GM21360 (cell line): ENCODE results near the gene PPP1R12C.
A peak's percentile ranks its signal among the peaks of the same experiment; 100 is the strongest.

Experiments
- ATAC-seq: cut with Tn5 transposase; IDR thresholded peaks from one replicate; pipeline ENCODE4 v1.9.1; 2021; ENCODE audit warnings: mild to moderate bottlenecking, moderate library complexity; ENCODE audit not compliant: unreplicated experiment

The PPP1R12C gene

GRCh38 chr19:55091126-55091910 lies 26.1 kb downstream of the PPP1R12C start:
- no peak for ATAC-seq

GRCh38 chr19:55090564-55090963 lies 26.9 kb downstream of the PPP1R12C start:
- ATAC-seq, result no peak

DNA sequence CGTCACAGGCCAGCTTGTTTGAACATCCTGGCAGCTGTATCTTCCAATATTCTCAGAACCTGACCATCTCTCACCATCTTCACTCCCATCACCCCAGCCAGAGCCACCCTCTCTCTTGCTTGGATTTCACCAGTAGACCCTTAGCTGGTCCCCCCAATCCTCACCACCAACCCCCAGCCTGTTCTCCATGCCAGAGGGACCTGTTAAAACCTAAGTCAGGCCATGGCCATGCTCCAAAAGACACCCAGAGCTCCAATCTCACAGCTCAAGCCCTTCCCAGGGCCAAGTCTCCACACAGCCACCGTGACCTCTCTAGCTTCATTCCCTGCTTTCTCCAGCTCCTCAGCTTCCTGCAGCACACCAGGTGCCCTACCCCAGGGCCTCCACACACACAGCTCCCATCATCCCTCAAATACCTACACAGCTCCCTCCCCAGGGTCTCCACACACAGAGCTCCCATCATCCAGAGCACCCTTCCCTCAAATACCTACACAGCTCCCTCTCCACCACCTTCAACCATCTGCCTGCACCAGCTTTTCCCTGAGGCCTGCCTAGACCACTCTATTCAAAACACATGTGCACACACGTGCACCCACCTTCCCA lies 28.0 kb downstream of the PPP1R12C start:
- ATAC-seq, result no peak

- no peak for ATAC-seq
Observed at GRCh38 chr19:55088543-55089341, 28.7 kb downstream of the PPP1R12C start.

GRCh38 chr19:55088021-55088451 lies 29.4 kb downstream of the PPP1R12C start:
- no peak for ATAC-seq

GRCh38 chr19:55087542-55087901 lies 29.9 kb downstream of the PPP1R12C start:
- no peak for ATAC-seq

DNA sequence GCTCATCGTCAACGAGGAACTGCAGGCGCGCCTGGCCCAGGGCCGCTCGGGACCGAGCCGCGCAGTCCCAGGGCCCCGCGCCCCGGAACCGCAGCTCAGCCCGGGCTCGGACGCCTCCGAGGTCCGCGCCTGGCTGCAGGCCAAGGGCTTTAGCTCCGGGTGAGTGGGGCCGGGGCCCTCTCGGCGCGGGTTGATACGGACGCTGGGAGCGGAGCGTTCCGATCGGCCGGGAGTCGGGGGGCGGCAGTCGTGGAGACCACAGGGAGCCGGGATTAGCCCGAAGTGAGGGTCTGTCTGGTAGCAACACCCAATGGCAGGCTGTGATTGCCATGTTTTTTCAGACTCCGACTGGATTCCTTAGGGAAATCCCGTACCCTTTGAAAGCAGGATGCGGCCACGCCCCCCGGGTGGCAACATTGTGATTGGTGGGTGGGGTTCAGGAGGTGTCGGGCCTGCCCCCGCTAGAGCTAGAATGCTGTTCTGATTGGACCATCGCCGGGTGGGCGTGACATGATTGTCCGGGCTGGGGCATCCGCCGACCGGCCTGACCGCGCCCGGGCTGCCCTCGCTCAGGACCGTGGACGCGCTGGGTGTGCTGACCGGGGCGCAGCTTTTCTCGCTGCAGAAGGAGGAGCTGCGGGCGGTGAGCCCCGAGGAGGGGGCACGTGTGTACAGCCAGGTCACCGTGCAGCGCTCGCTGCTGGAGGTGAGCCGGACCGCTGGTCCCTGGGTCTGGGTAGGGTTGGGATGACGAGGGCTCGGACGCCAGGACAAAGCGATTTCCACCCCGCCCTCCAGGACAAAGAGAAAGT lies 30.5 kb downstream of the PPP1R12C start:
- ATAC-seq, result no peak

GRCh38 chr19:55085923-55086715 lies 31.3 kb downstream of the PPP1R12C start:
- ATAC-seq, result no peak

- no peak for ATAC-seq
Observed at GRCh38 chr19:55084416-55084815, 33.0 kb downstream of the PPP1R12C start.

DNA sequence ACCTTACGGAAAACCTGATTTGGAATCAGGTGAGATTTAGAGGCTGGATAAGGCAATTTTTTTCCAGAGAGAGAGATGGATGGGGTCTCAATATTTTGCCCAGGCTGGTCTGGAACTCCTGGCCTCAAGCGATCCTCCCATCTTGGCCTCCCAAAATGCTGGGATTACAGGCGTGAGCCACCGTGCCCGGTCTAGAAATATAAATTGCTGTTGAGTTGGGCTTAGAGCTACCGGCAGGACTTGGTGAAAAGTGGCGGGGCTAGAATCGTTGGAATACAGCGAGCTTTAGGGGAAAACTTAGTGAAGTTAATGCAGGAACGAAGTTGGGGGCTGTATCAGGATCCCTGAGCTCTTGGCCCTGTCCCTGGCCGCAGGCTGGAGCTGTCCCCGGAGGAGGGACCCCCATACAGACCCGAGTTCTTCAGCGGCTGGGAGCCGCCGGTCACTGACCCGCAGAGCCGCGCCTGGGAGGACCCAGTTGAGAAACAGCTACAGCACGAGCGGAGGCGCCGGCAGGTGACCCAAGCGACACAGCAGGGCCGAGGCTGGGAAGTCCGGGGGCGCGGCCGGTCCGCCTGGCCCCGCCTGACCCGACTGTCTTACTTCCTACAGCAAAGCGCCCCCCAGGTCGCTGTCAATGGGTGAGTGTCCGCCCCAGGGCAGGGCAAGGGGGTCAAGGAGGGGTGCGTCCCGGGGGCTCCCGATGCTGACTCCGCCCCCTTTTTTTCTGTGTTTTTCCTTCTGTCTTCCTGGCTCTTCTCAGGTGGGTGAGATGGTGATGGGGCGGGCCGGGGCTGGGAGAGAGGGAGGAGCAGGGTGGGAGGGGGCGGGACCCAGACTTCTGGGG lies 34.2 kb downstream of the PPP1R12C start:
- ATAC-seq, result no peak

DNA sequence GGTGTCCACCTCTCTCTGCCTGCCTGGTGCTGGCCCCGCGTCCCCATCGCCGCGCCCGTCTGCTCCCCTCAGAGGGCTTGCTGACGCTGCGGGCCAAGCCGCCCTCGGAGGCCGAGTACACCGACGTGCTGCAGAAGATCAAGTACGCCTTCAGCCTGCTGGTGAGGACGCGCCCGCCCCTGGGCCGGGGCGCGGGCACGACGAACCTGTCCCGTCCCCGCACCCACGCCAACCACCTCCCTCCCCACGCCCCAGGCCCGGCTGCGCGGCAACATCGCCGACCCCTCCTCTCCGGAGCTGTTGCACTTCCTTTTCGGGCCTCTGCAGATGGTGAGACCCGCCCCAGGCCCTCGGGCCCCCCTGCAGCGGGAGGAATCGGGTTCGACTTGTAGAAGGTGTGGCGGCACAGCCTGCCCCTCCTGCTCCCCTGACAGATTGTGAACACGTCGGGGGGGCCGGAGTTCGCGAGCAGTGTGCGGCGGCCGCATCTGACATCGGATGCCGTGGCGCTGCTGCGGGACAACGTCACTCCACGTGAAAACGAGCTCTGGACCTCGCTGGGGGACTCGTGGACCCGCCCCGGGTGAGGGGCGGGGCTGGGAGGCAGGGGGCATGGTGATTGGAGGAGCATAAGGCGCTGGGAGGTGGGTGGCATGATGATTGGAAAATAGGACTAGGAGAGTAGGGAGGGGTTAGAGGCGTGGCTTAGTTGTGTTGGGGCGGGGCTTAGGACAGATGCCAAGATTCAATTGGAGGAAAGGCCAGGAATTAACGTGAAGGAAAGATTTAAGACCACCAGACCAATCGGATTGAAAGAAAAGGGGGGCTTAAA lies 35.2 kb downstream of the PPP1R12C start:
- no peak for ATAC-seq

DNA sequence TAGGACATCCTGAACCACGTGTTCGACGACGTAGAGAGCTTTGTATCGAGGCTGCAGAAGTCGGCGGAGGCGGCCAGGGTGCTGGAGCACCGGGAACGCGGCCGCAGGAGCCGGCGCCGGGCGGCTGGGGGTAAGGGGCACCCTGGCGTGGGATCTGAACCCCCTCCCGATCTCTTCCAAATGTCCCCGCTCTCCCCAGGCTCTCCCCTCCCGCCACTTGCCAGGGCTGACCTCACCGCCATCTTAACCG lies 35.7 kb downstream of the PPP1R12C start:
- ATAC-seq, result no peak

DNA sequence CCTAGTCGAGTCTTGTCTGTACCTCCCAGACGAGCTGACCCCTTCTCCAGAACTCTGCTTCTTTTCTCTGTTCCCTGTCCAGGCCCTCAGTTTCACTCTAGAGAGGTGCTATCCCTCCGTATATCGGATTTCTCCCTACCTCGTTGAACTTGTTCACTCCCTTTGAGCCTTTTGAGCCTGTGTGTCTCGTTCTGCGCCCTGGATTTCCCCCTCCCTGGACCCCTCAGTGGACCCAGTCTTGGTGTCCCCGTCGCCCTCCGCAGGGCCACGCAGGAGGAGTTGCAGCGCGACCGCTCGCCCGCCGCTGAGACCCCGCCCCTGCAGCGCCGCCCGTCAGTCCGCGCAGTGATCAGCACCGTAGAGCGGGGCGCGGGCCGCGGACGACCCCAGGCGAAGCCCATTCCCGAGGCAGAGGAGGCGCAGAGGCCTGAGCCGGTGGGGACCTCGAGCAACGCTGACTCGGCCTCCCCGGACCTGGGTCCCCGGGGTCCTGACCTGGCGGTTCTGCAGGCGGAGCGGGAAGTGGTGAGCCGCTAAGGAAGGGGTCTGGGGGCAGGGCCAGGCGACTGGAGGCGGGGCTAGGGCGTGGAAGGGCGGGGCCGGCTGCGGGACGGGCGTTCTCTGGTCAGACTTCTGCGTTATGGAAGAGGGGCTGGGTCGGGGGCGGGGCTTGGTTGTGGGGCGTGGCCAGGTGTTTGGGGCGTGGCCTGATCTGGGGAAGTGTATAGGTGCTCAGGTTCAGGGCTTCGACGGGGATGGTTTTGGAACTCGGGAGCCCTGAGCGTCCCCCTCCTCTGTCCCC lies 36.3 kb downstream of the PPP1R12C start:
- peak; percentile 66 for ATAC-seq

DNA sequence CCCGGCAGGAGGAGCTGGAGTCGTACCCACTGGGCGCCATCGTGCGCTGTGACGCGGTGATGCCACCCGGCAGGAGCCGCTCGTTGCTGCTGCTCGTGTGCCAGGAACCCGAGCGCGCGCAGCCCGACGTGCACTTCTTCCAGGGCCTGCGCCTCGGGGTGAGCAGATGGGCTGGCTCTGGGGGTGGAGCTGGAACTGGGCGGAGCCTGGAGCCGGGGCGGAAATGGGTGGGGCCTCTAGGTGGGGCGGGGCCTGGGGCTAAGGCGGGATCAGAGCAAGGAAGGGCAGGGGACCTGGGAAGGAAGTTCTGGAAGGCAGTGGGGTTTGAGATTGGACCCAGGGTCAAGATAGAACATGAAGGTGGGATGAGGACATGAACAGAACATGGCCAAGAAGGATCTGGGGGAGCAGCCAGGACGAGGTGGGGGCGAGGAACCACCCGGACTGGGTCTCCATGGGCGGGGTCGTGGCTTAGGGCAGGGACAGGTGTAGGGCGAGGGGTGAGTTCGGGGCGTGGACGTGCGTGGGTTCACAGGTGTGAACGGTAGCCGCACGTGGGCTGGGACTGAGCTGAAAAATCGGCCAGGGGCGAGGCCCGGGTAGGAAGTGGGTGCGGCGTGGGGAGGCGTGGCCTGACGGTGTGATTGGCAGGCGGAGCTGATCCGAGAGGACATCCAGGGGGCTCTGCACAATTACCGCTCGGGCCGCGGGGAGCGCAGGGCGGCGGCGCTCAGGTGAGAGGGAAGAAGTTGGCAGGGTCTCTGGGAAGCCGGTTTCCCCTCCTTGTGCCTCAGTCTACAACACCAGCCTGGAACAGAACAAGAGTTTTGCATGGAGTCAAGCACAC lies 37.1 kb downstream of the PPP1R12C start:
- ATAC-seq, result no peak

- ATAC-seq, result no peak
Observed at GRCh38 chr19:55079400-55080038, 37.9 kb downstream of the PPP1R12C start.

- no peak for ATAC-seq
Observed at GRCh38 chr19:55078996-55079395, 38.4 kb downstream of the PPP1R12C start.
